AG04449 (cell line): ENCODE results near the gene SERPINC1.

Experiments
- CTCF ChIA-PET: fragments of 350-600 bp; formaldehyde crosslinking; extraction: SDS; loops from one replicate; lab custom pipeline; 2021; ENCODE audit warnings: antibody characterized with exemption; lab: Yijun Ruan, JAX
- POLR2A ChIA-PET: fragments of 400-600, 350-600 bp; formaldehyde crosslinking; extraction: SDS; loops from one replicate; lab custom pipeline; 2020; ENCODE audit warnings: antibody characterized with exemption, inconsistent platforms; lab: Yijun Ruan, JAX
- DNase-seq: peaks from one replicate; pipeline ENCODE4 v3.0.0-alpha.2; 2010; ENCODE audit warnings: low read depth, low spot score
- H3K4me3 ChIP-seq: 2 replicates; pipeline ENCODE4 v1.5.1; 2011; ENCODE audit warnings: low read depth, mild to moderate bottlenecking, control low read depth, low read length
- TF ChIP-seq, protein P1 (sequence below): IDR thresholded peaks from one replicate; pipeline ENCODE4 v1.5.1; 2011; ENCODE audit warnings: mild to moderate bottlenecking, moderate library complexity, low read length, control low read depth, inconsistent platforms; ENCODE audit not compliant: insufficient read depth; ENCODE audit errors: missing control alignments

Gene SERPINC1

DNA sequence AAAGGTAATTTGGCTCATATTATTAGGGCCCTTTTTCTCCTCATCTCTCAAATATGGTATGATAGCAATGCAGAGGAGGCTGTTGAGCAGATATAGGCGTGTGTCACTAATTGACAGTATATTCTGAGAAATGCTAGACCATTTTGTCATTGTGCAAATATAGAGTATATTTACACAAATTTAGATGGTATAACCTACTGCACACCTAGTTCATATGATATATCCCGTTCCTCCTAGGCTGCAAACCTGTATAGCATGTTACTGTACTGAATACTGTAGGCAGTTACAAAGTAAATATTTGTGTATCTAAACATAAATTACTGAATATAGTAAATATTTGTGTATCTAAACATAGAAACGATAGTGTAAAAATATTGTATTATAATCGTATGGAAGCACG lies 40.4 kb downstream of the SERPINC1 start:
- TF ChIP-seq, protein P1, sequence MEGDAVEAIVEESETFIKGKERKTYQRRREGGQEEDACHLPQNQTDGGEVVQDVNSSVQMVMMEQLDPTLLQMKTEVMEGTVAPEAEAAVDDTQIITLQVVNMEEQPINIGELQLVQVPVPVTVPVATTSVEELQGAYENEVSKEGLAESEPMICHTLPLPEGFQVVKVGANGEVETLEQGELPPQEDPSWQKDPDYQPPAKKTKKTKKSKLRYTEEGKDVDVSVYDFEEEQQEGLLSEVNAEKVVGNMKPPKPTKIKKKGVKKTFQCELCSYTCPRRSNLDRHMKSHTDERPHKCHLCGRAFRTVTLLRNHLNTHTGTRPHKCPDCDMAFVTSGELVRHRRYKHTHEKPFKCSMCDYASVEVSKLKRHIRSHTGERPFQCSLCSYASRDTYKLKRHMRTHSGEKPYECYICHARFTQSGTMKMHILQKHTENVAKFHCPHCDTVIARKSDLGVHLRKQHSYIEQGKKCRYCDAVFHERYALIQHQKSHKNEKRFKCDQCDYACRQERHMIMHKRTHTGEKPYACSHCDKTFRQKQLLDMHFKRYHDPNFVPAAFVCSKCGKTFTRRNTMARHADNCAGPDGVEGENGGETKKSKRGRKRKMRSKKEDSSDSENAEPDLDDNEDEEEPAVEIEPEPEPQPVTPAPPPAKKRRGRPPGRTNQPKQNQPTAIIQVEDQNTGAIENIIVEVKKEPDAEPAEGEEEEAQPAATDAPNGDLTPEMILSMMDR: no peak
- CTCF ChIA-PET: no interaction called here
- DNase-seq: no peak
- H3K4me3 ChIP-seq: no peak overlapping the region
- POLR2A ChIA-PET: interaction anchor here (1.0 to 1.4 kb wide), 2 partner anchors 8 to 15 kb away, joined by 3 to 5 read pairs; partner anchors contain the start of gene ZBTB37

DNA sequence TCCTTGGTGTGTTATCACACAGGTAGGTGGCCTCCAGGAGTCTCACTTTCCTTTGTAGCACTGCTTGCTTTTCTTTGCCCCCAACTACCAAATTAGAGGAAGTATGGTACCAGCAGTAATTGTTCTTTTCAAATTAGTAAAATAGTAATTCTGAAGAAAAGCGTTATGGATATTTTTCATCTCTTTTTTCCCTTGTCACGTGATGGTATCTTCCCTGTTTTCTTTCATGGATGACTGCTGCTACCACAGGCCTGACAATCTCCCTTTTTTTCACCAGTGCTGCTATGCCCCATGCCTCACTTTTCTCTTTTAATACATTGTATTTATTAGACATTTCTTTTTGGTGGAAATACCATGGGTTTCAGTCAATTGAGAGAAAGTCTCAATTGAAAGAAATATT lies 45.6 kb downstream of the SERPINC1 start:
- ChIA-PET CTCF (no interaction called here), POLR2A (no interaction called here)
- no peak for DNase-seq
- H3K4me3 ChIP-seq: no peak overlapping the region
- TF ChIP-seq, protein P1: no peak

DNA sequence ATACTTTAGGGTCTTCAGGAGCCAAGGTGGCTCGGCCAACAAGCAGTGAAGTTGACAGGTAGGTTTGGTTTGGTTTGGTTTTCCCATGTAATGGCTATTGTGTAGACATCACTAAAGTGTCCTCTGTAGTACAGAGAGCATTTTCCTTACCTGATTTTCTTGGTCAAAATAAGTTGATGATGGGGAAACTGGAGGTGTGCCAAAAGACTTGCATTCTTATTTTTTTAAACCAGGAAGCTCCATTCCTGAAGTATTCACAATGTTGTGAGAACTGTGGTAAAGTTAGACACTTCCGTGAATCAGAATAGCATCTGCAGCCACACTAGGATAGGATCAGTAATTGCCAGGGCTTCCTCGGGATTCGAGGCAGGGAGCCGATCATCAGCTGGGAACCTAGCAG lies 46.0 kb downstream of the SERPINC1 start:
- CTCF ChIA-PET: no interaction called here
- TF ChIP-seq, protein P1: no peak
- POLR2A ChIA-PET: no interaction called here
- DNase-seq: no peak
- H3K4me3 ChIP-seq: no peak overlapping the region

DNA sequence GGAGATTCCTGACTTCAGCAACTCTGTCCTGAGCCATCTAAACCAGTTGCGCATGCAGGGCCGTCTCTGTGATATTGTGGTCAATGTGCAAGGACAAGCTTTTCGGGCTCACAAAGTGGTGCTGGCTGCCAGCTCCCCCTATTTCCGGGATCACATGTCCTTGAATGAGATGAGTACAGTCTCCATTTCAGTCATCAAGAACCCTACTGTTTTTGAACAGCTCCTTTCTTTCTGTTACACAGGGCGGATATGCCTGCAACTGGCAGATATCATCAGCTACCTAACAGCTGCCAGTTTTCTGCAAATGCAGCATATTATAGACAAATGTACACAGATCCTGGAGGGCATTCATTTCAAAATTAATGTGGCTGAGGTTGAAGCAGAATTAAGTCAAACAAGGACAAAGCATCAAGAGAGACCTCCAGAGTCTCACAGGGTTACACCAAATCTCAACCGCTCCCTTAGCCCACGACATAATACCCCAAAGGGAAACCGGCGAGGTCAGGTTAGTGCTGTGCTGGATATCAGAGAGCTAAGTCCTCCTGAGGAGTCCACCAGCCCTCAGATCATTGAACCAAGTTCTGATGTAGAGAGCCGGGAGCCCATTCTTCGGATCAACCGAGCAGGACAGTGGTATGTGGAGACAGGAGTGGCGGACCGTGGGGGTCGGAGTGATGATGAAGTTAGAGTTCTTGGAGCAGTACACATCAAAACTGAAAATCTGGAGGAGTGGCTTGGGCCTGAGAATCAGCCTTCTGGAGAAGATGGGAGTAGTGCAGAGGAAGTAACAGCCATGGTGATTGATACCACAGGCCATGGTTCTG lies 46.7 kb downstream of the SERPINC1 start:
- no peak overlapping the region for H3K4me3 ChIP-seq
- ChIA-PET POLR2A (no interaction called here), CTCF (no interaction called here)
- no peak for DNase-seq
- TF ChIP-seq, protein P1: no peak

DNA sequence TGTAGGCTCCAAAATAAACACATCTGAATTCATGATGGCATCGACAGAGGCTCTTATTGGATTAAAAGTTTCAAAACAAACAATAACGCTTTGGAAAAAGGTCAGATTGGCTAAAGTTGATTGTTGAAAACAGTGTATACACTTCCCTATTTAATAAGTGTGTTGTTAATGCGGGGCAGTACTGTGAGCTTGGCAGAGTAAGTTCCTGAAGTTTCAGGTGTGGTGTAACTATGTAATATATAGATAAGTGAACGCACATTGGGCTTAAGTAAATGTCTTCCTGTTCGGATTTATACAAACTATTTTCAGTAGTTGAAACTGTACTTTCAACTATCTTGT lies 48.1 kb downstream of the SERPINC1 start:
- TF ChIP-seq, protein P1: no peak
- DNase-seq: no peak
- ChIA-PET POLR2A (interaction anchor here (1.2 kb wide), 1 partner anchor 10 kb away, joined by 4 read pairs; no protein-coding TSS in a partner anchor), CTCF (interaction anchor here (1.0 to 1.2 kb wide), 2 partner anchors 9 to 17 kb away, joined by 3 read pairs; no protein-coding TSS in a partner anchor)
- H3K4me3 ChIP-seq: peak overlapping the region; percentile 86

DNA sequence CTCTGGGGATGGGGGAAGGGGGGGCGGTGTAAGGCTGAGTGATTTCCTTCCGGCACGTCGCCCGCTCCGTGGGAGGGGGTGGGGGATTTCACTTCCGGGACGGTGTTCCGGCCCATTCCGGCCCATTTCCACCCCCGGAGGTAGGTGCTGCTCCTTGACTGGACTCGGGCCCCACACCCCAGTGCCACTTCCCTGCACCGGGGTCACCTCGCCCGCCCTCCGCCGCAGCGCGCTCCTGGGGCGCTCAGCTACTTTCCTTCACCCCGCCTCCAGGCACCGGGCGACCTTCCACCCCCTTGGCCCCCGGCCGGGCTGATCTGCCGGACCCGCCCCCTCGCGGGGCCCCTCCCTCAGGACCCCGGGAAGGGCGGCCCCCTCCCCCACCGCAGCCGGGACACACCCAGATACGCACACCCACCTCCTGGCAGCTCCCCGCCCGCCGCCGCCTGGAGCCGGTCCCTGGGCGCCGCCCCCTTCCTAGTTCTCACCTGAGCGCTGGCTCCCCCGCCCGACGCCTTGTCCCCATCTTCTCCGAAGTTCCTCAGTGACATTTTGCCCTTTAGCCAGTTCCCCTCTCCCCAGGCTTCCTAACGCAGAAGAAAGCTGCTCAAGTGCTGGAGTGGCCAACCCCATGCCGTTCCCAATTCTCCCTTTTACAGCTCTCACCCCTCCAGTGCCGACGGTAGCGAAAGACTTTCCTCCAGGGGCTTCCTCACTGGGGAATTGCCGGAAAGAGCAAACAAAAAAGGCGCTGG lies 48.7 kb downstream of the SERPINC1 start, which contains the start of gene ZBTB37:
Gene ZBTB37 (plus strand): TSS at position 115 of the 755 bp plus-strand sequence. CDS start 1,846 bp downstream, outside the sequence.
- TF ChIP-seq, protein P1: no peak
- ChIA-PET POLR2A (interaction anchor here (0.6 to 1.6 kb wide), 18 partner anchors 8 to 966 kb away, joined by 3 to 13 read pairs (median 4); partner anchors contain the start of genes CENPL, DARS2 and RC3H1), CTCF (interaction anchor here (1.2 kb wide), 1 partner anchor 10 kb away, joined by 3 read pairs; no protein-coding TSS in a partner anchor)
- peak within 1 kb of the TSS; percentile 88 for H3K4me3 ChIP-seq
- DNase-seq: no peak
